Amygdala (tissue), 56 donors: ENCODE data around the gene PABPC3.

Source experiments
- DNase-seq, 56 donors: peaks; one replicate each; lab custom pipeline; 2025; lab: John Stamatoyannopoulos, UW

Gene PABPC3

GRCh38 chr13:25095851-25096453, at the start of gene PABPC3:
TSS of gene PABPC3 (plus strand) at chr13:25096136. CDS start at chr13:25096199, 63 bp downstream.
- peak in 14 of 56 donors; percentile 6 to 32 (median 16) for DNase-seq

GRCh38 chr13:25046274-25046984, 49.5 kb upstream of the PABPC3 start:
- peak in 9 of 56 donors; percentile 2 to 41 (median 17) for DNase-seq

- DNase-seq, result peak in 42 of 56 donors; percentile 6 to 64 (median 29)
Measured at GRCh38 chr13:25046985-25047511, 48.9 kb upstream of the PABPC3 start.

GRCh38 chr13:25051065-25051464, 44.9 kb upstream of the PABPC3 start:
- DNase-seq, result no peak

- DNase-seq, result no peak
Measured at GRCh38 chr13:25059166-25059565, 36.8 kb upstream of the PABPC3 start.

- DNase-seq, result no peak
Measured at GRCh38 chr13:25059958-25060357, 36.0 kb upstream of the PABPC3 start.

- no peak for DNase-seq
Measured at GRCh38 chr13:25062479-25062878, 33.5 kb upstream of the PABPC3 start.

GRCh38 chr13:25064396-25064795, 31.5 kb upstream of the PABPC3 start:
- no peak for DNase-seq

GRCh38 chr13:25065974-25066770, 29.8 kb upstream of the PABPC3 start:
- DNase-seq, result no peak

- no peak for DNase-seq
Measured at GRCh38 chr13:25067064-25067463, 28.9 kb upstream of the PABPC3 start.

- no peak for DNase-seq
Measured at GRCh38 chr13:25068810-25069209, 27.1 kb upstream of the PABPC3 start.

GRCh38 chr13:25069236-25069635, 26.7 kb upstream of the PABPC3 start:
- no peak for DNase-seq

GRCh38 chr13:25069911-25070310, 26.0 kb upstream of the PABPC3 start:
- DNase-seq, result no peak

GRCh38 chr13:25080773-25081172, 15.2 kb upstream of the PABPC3 start:
- DNase-seq, result no peak

GRCh38 chr13:25084096-25084495, 11.8 kb upstream of the PABPC3 start:
- peak in 1 of 56 donors; percentile 6 for DNase-seq

- DNase-seq, result peak in 43 of 56 donors; percentile 6 to 87 (median 44)
Measured at GRCh38 chr13:25085125-25085742, 10.7 kb upstream of the PABPC3 start.

GRCh38 chr13:25088562-25089221, 7.2 kb upstream of the PABPC3 start:
- no peak for DNase-seq

GRCh38 chr13:25097426-25097825, 1.5 kb downstream of the PABPC3 start:
- DNase-seq, result no peak

- DNase-seq, result no peak
Measured at GRCh38 chr13:25103711-25104110, 7.8 kb downstream of the PABPC3 start.

GRCh38 chr13:25109341-25109740, 13.4 kb downstream of the PABPC3 start:
- DNase-seq, result no peak
